K562 (cell line): ENCODE measurements around the gene CEP68.

Experiments
- CTCF ChIP-seq, 3 experiments: IDR thresholded peaks in 2 of 3; conservative IDR thresholded peaks in 1 of 3; 2 replicates each; pipeline ENCODE4 v1.5.1; 2011 to 2012; ENCODE audit warnings: low read length in 3 of 3, mild to moderate bottlenecking in 3 of 3, control low read depth in 2 of 3, improper control_type of control experiment in 1 of 3, inconsistent platforms in 1 of 3, low read depth in 1 of 3, mixed read lengths in 1 of 3, moderate library complexity in 1 of 3; ENCODE audit not compliant: insufficient read depth in 2 of 3
- POLR2AphosphoS5 ChIP-seq: IDR thresholded peaks from 2 replicates; pipeline ENCODE4 v1.6.1; 2011; ENCODE audit warnings: mild to moderate bottlenecking, low read depth, low read length, moderate library complexity; ENCODE audit not compliant: control insufficient read depth, insufficient read depth

GRCh38 chr2:65026154-65026553 lies 30.1 kb upstream of the CEP68 start:
- TF ChIP-seq POLR2AphosphoS5 (no peak), CTCF (IDR thresholded peaks at IDR 0.05 in 2 of 3, conservative IDR thresholded peaks at IDR 0.05 in 1 of 3; ENCODE audit: insufficient read depth in 2 of 3, low read depth in 1 of 3, low read length in 3 of 3) (no peak)
